NCI-H1092 (cell line): Measurements from ENCODE around the gene ACKR4.
"Not testable (repeated sequence)": the region's sequence is repeated elsewhere in the genome, so short reads cannot be mapped to it uniquely, and the experiment has no call there.

Experiments
- DNase-seq: peaks from one replicate; lab custom pipeline; 2025; lab: John Stamatoyannopoulos, UW

ACKR4 gene

GRCh38 chr3:132596816-132597433 lies at the start of gene ACKR4:
Gene ACKR4 (plus strand): TSS chr3:132597270. CDS start chr3:132600398, 3,128 bp downstream.
- DNase-seq, result no peak

- DNase-seq, result no peak
Measured at GRCh38 chr3:132549169-132549568, 47.9 kb upstream of the ACKR4 start.

GRCh38 chr3:132549890-132550578 lies 47.0 kb upstream of the ACKR4 start:
- DNase-seq, result no peak

GRCh38 chr3:132550579-132551305 lies 46.3 kb upstream of the ACKR4 start:
- DNase-seq, result no peak

GRCh38 chr3:132553826-132554225 lies 43.2 kb upstream of the ACKR4 start:
- DNase-seq, result no peak

GRCh38 chr3:132554437-132554836 lies 42.6 kb upstream of the ACKR4 start:
- DNase-seq, result peak; percentile 39

- no peak for DNase-seq
Measured at GRCh38 chr3:132555306-132556035, 41.6 kb upstream of the ACKR4 start.

GRCh38 chr3:132556036-132556386 lies 41.1 kb upstream of the ACKR4 start:
- not testable (repeated sequence) for DNase-seq

GRCh38 chr3:132556508-132557159 lies 40.4 kb upstream of the ACKR4 start:
- DNase-seq, result no peak

- no peak for DNase-seq
Measured at GRCh38 chr3:132561003-132561402, 36.1 kb upstream of the ACKR4 start.

GRCh38 chr3:132563420-132564069 lies 33.5 kb upstream of the ACKR4 start:
- no peak for DNase-seq

GRCh38 chr3:132564070-132564465 lies 33.0 kb upstream of the ACKR4 start:
- no peak for DNase-seq

GRCh38 chr3:132568422-132568821 lies 28.6 kb upstream of the ACKR4 start:
- DNase-seq, result no peak

- no peak for DNase-seq
Measured at GRCh38 chr3:132569153-132569552, 27.9 kb upstream of the ACKR4 start.

GRCh38 chr3:132569580-132569979 lies 27.5 kb upstream of the ACKR4 start:
- no peak for DNase-seq

- DNase-seq, result no peak
Measured at GRCh38 chr3:132570016-132570415, 27.1 kb upstream of the ACKR4 start.

- DNase-seq, result no peak
Measured at GRCh38 chr3:132573797-132574211, 23.3 kb upstream of the ACKR4 start.

- no peak for DNase-seq
Measured at GRCh38 chr3:132587401-132587800, 9.7 kb upstream of the ACKR4 start.

GRCh38 chr3:132592216-132592615 lies 4.9 kb upstream of the ACKR4 start:
- DNase-seq, result no peak

- no peak for DNase-seq
Measured at GRCh38 chr3:132593241-132593946, 3.7 kb upstream of the ACKR4 start.

GRCh38 chr3:132593947-132594323 lies 3.1 kb upstream of the ACKR4 start:
- no peak for DNase-seq
